22Rv1 (cell line): Measurements from ENCODE around the gene DNAJC4.

Experiments
- H3K27ac ChIP-seq: fragments of 450-650 bp; 2 replicates; pipeline ENCODE4 v1.5.1; 2017
- CTCF ChIP-seq: fragments of 450-650 bp; IDR thresholded peaks from 2 replicates; pipeline ENCODE4 v1.5.1; 2017; ENCODE audit warnings: mild to moderate bottlenecking
- ZFX ChIP-seq: fragments of 450-650 bp; IDR thresholded peaks from 2 replicates; pipeline ENCODE4 v1.6.1; 2017; ENCODE audit warnings: antibody characterized with exemption, borderline replicate concordance

The DNAJC4 gene

GRCh38 chr11:64255135-64256128, 25.1 kb downstream of the DNAJC4 start:
- no peak overlapping the region for H3K27ac ChIP-seq
- no peak for TF ChIP-seq CTCF
- TF ChIP-seq ZFX: no peak

DNA sequence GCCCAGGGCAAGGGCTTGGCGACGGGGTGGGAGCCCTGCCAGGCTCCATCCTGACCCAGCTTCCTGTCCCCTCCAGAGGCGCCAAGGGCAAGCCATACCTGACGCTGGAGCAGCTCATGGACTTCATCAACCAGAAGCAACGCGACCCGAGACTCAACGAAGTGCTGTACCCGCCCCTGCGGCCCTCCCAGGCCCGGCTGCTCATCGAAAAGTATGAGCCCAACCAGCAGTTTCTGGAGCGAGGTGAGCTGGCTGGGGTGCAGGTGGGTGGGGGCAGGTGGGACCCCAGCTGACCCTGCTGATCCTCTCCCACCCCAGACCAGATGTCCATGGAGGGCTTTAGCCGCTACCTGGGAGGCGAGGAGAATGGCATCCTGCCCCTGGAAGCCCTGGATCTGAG, 26.0 kb downstream of the DNAJC4 start:
- TF ChIP-seq ZFX (no peak), CTCF (no peak)
- no peak overlapping the region for H3K27ac ChIP-seq

GRCh38 chr11:64258356-64258755, 28.0 kb downstream of the DNAJC4 start:
- TF ChIP-seq ZFX: no peak
- TF ChIP-seq CTCF: no peak
- H3K27ac ChIP-seq: no peak overlapping the region

DNA sequence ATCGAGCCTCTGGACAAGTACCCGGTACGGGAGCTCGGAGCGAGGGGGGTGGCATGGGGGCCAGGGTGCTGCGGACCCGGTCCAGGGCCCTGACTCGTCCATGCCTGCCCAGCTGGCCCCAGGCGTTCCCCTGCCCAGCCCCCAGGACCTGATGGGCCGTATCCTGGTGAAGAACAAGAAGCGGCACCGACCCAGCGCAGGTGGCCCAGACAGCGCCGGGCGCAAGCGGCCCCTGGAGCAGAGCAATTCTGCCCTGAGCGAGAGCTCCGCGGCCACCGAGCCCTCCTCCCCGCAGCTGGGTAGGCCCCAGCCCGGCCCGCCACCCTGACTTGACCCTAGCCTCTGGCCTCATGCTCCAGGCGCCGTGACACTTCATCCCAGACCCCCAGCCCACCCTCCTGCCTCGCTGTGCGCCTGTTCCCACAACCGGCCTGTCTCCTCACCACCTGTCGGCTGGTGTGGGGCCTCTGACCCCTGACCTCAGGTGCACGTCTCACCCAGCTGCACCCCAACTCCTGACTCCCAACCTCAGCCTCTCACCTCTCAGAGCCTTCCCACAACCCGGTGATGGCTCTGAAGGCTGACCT, 28.7 kb downstream of the DNAJC4 start:
- no peak overlapping the region for H3K27ac ChIP-seq

GRCh38 chr11:64259533-64260067, 29.3 kb downstream of the DNAJC4 start:
- no peak overlapping the region; the same call in 1 of the 2 replicates for H3K27ac ChIP-seq
- no peak for TF ChIP-seq ZFX
- no peak for TF ChIP-seq CTCF

More for the DNA sequence above, 28.7 kb downstream of the DNAJC4 start:
- TF ChIP-seq CTCF (no peak), ZFX (no peak)

GRCh38 chr11:64260147-64260708, 29.9 kb downstream of the DNAJC4 start:
- TF ChIP-seq ZFX: no peak
- TF ChIP-seq CTCF: no peak
- no peak overlapping the region; the same call in 1 of the 2 replicates for H3K27ac ChIP-seq
